Measurements from ENCODE around the gene C3orf49.

- TF ChIP-seq POLR2A (IDR thresholded peaks at IDR 0.05) (no peak), CTCF (IDR thresholded peaks at IDR 0.05) (no peak)
Observed at GRCh38 chr3:63891518-63891917, 72.4 kb downstream of the C3orf49 start.

Data from uterus (tissue), 2 donors.